Fibroblast of skin of left biceps (primary cell): Measurements from ENCODE around the gene RPS6KC1.
"Not testable (repeated sequence)": the region's sequence is repeated elsewhere in the genome, so short reads cannot be mapped to it uniquely, and the experiment has no call there.

Experiments used
- DNase-seq, 2 experiments: peaks; one replicate each; pipeline ENCODE4 v3.0.0-alpha.2; 2013; ENCODE audit warnings: low read depth in 2 of 2

The RPS6KC1 gene

DNA sequence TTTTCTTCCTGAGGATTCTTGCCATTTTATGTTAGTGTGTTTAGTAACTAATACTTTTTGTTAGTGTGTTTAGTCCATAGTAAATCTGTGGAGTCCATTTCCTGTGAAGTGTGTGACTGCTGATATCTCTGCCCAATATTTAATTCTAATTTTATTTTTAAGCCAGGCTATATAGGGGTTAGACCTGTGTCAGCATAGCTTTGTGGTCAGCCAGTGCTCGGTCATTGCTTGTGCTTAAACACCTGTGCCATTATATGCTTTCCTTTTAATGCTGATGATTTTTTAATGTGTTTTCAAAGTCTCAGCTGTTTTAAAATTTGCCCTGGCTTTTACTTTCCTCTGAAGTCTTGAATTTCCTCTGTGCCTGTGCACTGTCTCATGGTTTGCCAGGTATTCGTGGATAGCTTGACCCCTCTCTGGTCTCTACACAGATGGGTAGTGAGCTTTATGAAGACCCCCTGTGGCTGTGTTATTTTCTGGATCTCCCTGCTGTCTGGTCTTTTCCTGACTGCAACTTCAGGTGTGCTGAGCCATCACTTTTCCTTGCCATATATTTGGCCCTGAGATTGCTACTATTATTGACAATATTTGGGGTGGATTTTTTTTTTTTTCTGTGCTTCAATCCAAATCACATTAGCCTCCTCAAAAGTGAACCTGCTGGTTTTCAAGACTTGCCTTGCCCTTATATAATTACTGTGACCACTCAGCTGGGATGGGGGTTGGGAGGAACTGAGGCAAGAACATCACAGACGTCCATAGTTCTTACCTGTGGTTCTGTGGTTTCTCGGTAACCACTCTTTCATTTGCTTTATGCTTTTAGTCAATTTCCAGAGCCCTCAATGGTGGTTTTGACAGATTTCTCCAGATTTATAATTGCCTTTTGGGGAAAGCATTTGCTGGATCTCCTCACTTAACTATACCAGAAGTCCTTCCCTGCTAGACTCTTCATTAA, 59.6 kb downstream of the RPS6KC1 start:
- DNase-seq, result no peak

- DNase-seq, result no peak
Observed at GRCh38 chr1:213111502-213111901, 60.5 kb downstream of the RPS6KC1 start.

DNA sequence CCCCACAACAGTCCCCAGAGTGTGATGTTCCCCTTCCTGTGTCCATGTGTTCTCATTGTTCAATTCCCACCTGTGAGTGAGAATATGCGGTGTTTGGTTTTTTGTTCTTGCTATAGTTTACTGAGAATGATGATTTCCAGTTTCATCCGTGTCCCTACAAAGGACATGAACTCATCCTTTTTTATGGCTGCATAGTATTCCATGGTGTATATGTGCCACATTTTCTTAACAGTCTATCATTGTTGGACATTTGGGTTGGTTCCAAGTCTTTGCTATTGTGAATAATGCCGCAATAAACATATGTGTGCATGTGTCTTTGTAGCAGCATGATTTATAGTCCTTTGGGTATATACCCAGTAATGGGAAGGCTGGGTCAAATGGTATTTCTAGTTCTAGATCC, 61.7 kb downstream of the RPS6KC1 start:
- not testable (repeated sequence) for DNase-seq

DNA sequence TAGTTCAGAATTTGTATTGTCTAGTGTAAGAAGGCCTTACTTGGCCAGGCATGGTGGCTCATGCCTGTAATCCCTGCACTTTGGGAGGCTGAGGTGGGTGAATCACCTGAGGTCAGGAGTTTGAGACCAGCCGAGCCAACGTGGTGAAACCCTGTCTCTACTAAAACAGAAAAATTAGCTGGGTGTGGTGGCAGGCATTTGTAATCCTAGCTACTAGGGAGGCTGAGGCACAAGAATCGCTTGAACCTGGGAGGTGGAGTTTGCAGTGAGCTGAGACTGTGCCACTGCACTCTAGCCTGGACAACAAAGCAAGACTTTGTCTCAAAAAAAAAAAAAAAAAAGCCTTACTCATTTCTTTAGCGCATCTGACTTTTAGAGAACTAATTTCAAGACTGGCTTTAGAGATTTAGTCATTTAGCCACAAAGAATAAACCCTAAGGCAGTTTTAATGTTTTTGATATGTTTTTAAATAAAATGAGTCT, 66.7 kb downstream of the RPS6KC1 start:
- not testable (repeated sequence) for DNase-seq

GRCh38 chr1:213119794-213120193, 68.8 kb downstream of the RPS6KC1 start:
- DNase-seq, result no peak

- no peak for DNase-seq
Observed at GRCh38 chr1:213120386-213120785, 69.3 kb downstream of the RPS6KC1 start.

DNA sequence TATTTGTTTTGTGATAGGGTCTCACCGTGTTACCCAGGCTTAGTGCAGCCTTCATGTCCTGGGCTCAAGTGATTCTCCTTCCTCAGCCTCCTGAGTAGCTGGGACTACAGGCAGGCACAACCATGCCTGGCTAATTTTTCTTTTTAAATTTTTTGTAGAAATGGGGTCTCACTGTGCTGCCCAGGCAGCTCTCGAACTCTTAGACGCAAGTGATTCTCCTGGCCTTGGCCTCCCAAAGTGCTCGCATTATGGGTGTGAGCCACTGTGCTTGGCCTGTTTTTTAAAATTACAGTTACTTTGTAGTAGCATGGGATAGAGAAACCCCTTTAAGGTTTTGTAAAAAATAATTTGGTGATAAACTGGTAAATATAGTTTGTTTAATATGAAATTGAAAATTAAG, 69.9 kb downstream of the RPS6KC1 start:
- no peak for DNase-seq

- DNase-seq, result peak in 1 of 2 experiments; percentile 6
Observed at GRCh38 chr1:213122514-213122929, 71.5 kb downstream of the RPS6KC1 start.

GRCh38 chr1:213123087-213123486, 72.0 kb downstream of the RPS6KC1 start:
- no peak for DNase-seq

DNA sequence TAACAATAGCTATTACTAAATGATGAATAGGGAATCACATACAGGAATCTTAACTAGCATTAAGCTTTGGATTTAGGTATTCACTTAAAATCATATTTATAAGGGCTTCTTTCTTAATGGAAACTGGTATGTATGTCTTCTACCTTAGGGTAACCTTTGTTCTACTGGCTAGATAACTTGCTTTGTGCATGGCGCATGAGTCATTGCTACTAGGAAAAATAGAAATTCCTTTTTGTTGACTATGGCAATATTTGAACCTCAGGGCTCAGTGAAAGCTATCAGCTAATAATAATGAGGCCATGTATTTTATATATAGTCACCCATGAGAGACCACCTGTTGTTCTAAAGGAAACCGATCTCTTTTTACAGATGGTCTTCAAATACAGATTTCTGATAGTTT, 72.5 kb downstream of the RPS6KC1 start:
- DNase-seq, result peak in 1 of 2 experiments; percentile 12

- no peak for DNase-seq
Observed at GRCh38 chr1:213124590-213124989, 73.5 kb downstream of the RPS6KC1 start.

GRCh38 chr1:213125643-213126042, 74.6 kb downstream of the RPS6KC1 start:
- no peak for DNase-seq

- DNase-seq, result no peak
Observed at GRCh38 chr1:213127074-213127473, 76.0 kb downstream of the RPS6KC1 start.

- no peak for DNase-seq
Observed at GRCh38 chr1:213131851-213132655, 81.0 kb downstream of the RPS6KC1 start.

DNA sequence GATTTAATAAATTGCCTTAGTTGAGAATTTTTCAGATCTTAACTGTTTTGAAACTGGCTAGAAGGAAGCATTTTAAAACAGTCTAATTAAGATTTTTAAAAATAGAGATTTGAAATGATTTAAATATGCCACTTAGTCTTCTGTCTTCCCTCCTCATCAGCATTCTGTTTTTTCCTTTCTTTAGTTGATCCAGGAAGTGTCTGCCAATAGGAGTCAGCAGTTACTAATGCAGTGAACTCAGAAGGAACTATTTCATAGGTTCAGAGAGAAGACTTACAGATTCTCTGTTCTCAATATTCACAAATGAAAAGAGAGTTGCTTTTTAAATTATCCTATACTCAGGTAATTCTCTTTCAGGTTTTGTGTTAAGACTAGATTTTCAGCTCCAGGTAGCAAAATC, 84.5 kb downstream of the RPS6KC1 start:
- no peak for DNase-seq

DNA sequence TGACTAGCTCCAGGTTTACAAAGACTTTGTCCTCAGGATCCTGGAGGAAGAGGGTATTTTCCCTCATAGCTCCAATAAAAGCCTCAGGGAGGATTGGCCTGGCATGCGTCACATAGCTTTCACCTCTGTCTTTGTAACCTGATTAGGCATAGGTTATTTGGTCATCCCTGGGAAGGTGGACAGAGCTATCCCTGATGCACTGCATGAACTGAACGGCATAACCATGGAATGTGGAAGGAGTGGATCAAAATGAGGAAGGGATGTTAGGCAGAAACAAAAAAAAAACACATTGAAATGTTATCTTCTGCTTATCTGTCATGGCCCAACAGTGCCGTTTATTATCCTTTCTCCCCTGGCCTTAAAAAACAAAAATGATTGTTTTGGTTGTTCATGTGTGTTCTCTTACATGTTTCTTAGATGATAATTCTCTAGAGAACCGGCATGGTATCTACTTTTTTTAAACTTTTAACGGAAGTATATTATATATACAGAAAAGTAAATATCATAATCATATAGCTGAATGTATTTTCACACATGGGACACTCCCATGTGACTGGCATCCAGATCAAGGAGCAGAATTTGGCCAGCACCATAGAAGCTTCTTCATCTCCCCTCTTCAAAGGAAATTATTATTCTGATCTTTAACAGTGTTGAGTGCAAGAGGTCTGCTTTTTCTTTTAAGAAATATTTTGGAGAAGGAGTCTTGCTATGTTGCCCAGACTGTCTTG, 85.3 kb downstream of the RPS6KC1 start:
- no peak for DNase-seq

DNA sequence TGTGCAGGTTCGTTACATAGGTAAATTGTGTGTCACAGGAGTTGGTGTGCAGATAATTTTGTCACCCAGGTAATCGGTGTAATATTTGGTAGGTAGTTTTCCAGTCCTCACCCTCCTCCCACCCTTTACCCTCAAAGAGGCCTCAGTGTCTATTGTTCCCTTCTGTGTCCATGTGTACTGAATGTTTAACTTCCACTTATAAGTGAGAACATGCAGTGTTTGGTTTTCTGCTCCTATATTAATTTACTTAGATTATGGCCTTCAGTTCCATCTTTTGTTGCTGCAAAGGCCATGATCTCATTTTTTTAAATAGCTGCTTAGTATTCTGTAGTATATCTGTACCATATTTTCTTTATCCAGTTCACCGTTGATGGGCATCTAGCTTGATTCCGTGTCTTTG, 87.3 kb downstream of the RPS6KC1 start:
- no peak for DNase-seq

DNA sequence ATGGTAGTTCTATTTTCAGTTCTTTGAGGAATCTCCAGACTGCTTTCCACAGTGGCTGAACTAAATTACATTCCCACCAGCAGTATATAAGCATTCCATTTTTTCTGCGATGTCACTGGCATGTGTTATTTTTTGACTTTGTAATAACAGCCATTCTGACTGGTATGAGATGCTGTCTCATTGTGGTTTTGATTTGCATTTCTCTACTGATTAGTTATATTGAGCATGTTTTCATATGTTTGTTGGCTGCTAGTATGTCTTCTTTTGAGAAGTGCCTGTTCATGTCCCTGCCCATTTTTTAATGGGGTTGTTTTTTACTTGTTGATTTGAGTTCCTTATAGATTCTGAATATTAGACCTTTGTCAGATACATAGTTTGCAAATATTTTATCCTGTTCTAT, 87.9 kb downstream of the RPS6KC1 start:
- no peak for DNase-seq

GRCh38 chr1:213148905-213149304, 97.9 kb downstream of the RPS6KC1 start:
- no peak for DNase-seq

GRCh38 chr1:213150090-213150489, 99.0 kb downstream of the RPS6KC1 start:
- not testable (repeated sequence) for DNase-seq

GRCh38 chr1:213154056-213154685, 103.1 kb downstream of the RPS6KC1 start:
- DNase-seq, result no peak
